ENCODE results near the gene DLG3. TPM values are rescaled to one million over a fixed set of nuclear protein-coding genes. Genes with fewer than 3 reads are reported as not detected.

DLG3 gene
- polyA plus RNA-seq, 10 donors, result 5.6 to 11.2 (median 6.9) TPM

GRCh38 chrX:70476166-70476933, 31.7 kb downstream of the DLG3 start:
- no peak for DNase-seq

- no peak for DNase-seq
These were observed 32.5 kb downstream of the DLG3 start for GRCh38 chrX:70476934-70477733.

- DNase-seq, result no peak
These were observed 33.1 kb downstream of the DLG3 start for GRCh38 chrX:70477734-70478075.

GRCh38 chrX:70478526-70479245, 34.1 kb downstream of the DLG3 start:
- DNase-seq, result peak in 1 of 3 donors; percentile 31

GRCh38 chrX:70479247-70479921, 34.7 kb downstream of the DLG3 start:
- peak in 1 of 3 donors; percentile 36 for DNase-seq

GRCh38 chrX:70479922-70480659, 35.5 kb downstream of the DLG3 start:
- DNase-seq, result no peak

- no peak for DNase-seq
These were observed 36.0 kb downstream of the DLG3 start for GRCh38 chrX:70480660-70481018.

- no peak for DNase-seq
These were observed 37.0 kb downstream of the DLG3 start for GRCh38 chrX:70481471-70482270.

- no peak for DNase-seq
These were observed 37.7 kb downstream of the DLG3 start for GRCh38 chrX:70482300-70482699.

- no peak for DNase-seq
These were observed 40.8 kb downstream of the DLG3 start for GRCh38 chrX:70485466-70485865.

- no peak for DNase-seq
These were observed 44.2 kb downstream of the DLG3 start for GRCh38 chrX:70488856-70489255.

GRCh38 chrX:70494441-70494840, 49.8 kb downstream of the DLG3 start:
- no peak for DNase-seq

GRCh38 chrX:70496491-70496890, 51.9 kb downstream of the DLG3 start:
- no peak for DNase-seq

- DNase-seq, result no peak
These were observed 52.4 kb downstream of the DLG3 start for GRCh38 chrX:70497026-70497425.

- DNase-seq, result no peak
These were observed 53.5 kb downstream of the DLG3 start for GRCh38 chrX:70498129-70498528.

- no peak for DNase-seq
These were observed 56.2 kb downstream of the DLG3 start for GRCh38 chrX:70500826-70501225.

GRCh38 chrX:70504772-70505450, 60.3 kb downstream of the DLG3 start:
- no peak for DNase-seq

- DNase-seq, result no peak
These were observed 60.8 kb downstream of the DLG3 start for GRCh38 chrX:70505451-70505841.

GRCh38 chrX:70508296-70508911, 63.8 kb downstream of the DLG3 start:
- no peak for DNase-seq

All from muscle of back (tissue), 11 donors.